ENCODE data around the gene AGO1.
A peak's percentile ranks its signal among the peaks of the same experiment; 100 is the strongest.
"Not testable (repeated sequence)": the region's sequence is repeated elsewhere in the genome, so short reads cannot be mapped to it uniquely, and the experiment has no call there.

Gene AGO1

DNA sequence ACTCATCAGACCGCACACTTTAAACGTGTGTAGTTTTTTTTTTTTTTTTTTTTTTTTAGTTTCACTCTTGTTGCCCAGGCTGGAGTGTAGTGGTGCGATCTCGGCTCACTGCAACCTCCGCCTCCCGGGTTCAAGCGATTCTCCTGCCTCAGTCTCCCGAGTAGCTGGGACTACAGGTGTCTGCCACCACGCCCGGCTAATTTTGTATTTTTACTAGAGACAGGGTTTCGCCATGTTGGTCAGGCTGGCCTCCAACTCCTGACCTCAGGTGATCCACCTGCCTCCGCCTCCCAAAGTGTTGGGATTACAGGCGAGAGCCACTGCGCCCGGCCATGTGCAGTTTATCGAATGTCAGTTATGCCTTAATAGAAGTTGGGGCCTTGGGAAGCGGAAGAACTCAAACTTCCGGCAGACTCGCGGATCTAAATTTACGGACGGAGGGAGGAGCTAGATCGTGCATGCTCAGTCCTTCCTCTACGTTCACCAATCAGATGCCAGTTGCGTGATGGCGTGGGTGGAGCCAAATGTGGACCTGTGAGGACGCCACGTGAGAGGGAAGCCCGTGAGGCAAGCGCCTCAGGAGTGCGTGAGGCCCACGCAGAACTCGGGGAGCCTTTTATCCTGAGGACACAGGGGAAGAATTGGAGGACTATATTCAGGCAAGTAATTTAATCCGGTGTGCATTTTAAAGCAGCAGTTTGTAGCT is 13.6 kb upstream of the AGO1 start:
- DNase-seq (ENCODE audit: low spot score) = not testable (repeated sequence)

DNA sequence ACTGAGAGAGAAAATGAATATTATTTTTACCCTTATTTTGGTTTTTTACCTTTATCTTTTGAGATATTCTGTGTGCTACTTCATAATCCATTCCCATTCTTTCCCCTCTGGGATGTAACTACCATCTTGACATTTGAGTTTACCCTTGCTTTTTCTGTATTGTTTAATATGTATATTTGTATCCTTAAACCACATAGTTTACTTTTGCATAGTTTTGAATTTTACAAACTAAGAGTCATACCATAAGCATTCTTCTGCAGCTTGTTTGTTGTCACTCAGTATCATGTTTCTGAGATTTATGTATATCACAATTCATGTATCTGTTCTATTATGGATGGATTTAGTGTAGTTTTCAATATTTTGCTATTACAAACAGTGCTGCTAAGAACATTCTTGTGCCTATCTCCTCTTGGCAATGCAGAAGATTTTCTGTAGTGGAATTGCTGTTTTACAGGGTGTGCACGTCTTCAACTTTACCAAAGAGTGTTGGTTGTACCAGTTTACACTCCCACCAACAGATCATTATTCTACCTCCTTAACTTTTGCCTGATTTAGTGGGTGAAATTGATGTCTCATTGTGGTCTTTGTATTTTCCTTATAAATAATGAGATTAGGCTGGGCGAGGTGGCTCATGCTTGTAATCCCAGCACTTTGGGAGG is 12.2 kb upstream of the AGO1 start:
- no peak for DNase-seq (ENCODE audit: low spot score)

DNA sequence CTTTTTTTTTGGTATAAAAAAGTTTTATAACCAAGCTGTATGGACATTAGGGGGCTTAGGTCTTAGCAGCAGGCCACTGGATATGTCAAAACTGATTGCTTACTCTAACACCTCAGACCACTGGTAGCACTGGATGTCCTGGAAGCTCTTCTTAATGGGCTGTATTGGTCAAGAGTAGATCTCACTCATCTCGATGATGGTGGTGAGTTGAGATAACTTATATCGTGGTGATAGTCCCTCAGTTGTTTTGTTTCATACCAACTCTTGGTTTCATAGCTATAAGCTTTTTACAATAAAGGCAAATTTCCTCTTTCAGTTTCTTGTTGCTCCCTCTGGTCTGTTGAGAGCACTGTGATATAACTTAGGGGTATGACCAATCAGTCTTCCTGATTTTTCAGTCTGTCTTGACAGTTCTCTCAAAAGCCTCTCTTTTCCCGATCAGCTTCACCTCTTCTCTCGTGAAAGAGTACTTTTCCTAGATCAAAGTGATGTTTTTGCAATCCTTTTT is 9.7 kb upstream of the AGO1 start:
- no peak for DNase-seq (ENCODE audit: low spot score)

DNA sequence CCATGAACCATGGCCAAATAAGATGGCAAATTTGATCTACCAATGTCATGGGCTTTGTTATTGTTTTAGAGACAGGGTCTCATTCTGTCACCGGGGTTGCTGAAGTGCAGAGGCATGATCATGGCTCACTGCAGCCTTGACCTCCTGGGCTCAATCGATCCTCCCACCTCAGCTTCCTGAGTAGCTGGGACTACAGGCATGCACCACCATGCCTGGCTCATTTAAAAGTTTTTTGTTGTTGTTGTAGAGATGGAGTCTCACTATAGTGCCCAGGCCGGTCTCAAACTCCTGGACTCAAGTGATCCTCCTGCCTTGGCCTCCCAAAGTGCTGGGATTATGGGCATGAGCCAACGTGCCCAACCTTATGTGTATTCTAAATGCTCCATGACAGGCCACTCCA is 8.9 kb upstream of the AGO1 start:
- DNase-seq (ENCODE audit: low spot score) = not testable (repeated sequence)

DNA sequence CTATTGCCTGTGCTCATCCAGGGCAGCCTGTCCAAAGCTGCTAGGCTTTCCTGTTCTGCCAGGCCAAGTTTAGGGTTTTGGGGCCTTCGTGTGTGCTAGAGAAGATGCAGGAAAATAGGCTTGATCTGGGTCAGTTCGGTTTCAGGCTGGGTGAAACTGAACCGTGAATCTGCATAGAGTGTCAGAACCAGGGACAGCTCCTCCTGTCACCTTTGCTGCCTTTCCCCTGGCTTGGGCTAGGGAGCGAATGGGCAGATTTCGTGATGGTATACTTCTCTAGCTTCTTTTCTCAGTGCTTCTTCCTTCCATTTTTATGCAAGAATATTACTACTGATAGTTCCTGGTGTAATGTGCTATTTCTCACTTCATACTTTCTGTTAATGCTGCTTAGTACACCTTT is 6.0 kb upstream of the AGO1 start:
- DNase-seq (ENCODE audit: low spot score) = no peak

DNA sequence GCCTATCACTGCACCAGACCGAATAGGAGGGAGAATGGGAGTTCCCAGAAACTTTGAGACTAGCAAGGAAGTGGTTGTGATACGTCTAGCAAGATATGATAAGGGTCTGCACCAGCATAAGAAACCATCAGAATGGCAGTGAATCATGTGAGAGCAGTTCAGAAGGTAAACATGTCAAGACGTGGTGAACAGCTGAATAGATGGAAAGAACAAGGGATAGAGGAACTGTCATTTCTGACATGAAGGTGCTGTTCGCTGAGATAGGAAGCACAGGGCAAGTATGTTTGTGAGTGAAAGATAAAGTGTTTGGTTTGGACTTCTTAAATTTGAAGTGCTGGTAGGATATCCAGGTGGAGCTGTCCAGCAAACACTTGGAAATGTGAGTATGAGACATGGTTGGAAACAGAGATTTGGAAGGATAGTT is 1.1 kb upstream of the AGO1 start:
- no peak for DNase-seq (ENCODE audit: low spot score)

DNA sequence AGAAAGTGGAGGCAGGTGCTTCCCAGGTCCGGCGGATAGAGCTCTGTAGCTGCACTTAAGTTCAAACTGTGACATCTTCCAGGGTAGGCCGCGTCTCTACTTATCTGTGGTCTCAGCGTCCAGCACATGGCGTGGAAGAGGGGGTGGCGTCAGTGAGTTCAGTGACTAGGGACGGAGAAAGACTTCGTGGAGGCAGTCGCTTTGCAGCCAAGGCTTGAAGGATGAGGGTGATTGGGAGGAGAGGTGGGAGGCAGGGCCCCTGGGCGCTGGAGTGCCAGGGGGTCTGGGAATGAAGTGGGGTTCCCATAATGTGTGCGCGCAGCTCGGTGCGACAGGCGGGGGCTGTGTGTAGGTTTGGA is 444 bp upstream of the AGO1 start:
- no peak for DNase-seq (ENCODE audit: low spot score)

DNA sequence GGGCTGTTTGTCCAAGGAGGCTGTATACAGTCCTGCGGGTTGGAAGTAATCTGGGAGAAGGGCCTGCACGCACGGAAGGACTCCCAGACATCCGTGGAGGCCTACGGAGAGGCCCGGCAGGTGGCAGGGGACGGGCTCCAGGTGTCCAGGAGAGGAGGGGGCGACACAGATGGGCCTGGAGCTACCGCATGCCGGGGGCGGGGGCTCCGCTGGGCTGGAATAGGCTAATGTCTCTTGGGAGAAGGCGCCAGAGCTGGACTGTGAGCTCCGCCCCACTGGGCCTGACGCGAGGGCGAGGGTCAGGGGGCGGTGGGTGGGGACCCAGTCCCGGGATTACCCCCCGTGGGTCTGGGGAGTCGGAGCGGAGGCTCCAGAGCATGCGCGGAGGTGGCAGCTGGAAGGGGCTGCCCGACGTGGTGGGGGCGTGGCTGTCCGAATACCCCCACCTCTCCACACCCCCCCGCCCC is 659 bp downstream of the AGO1 start:
- DNase-seq (ENCODE audit: low spot score) = no peak

DNA sequence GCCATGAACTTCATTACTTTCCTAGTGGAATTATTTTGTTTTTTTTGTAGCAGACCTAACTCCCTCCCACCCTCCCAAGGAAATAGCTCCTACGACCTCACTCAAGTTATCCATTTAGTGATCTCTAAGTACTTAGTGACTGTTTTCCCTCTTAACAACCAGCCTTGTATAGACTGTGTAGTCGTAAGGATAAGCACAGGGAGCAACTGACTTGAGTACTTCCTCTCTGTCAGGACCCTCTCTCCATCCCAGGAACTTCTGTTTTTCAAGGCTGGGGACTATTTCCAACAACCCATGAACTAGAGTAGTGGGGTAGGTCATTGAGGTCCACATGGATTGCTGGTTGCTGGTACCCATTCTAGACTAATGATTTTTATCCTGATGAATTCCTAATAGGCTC is 1.9 kb downstream of the AGO1 start:
- DNase-seq (ENCODE audit: low spot score) = no peak

DNA sequence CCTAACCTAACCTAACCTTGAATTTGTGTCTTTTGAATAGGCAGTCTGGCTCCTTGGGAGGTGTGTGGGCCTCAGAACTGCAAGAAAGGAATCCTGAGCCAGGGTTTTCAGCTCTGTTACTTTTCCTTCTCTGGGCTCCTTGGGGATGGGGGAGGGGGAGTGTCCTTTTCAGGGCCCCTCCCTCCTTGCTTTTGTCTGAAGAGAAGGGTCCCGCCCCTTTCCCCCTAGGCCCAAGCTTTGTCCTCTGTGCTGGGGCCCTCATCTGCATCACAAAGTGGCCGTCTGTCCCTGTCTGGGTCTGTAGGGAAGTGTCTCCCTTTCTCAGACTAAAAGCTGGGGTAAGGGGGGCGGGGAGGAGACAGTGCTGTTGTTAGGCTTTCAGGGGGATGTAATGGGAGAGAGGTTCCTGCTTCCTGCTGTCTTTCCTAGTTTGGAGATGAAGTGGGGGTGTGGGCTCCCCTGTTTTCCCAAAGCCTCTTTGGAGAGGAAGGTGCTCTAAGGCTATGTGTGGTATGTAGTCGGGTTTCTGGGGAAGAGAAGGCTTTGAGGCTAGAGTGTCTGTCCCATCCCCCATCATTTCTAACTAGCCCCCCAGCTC is 3.1 kb downstream of the AGO1 start:
- no peak for DNase-seq (ENCODE audit: low spot score)

DNA sequence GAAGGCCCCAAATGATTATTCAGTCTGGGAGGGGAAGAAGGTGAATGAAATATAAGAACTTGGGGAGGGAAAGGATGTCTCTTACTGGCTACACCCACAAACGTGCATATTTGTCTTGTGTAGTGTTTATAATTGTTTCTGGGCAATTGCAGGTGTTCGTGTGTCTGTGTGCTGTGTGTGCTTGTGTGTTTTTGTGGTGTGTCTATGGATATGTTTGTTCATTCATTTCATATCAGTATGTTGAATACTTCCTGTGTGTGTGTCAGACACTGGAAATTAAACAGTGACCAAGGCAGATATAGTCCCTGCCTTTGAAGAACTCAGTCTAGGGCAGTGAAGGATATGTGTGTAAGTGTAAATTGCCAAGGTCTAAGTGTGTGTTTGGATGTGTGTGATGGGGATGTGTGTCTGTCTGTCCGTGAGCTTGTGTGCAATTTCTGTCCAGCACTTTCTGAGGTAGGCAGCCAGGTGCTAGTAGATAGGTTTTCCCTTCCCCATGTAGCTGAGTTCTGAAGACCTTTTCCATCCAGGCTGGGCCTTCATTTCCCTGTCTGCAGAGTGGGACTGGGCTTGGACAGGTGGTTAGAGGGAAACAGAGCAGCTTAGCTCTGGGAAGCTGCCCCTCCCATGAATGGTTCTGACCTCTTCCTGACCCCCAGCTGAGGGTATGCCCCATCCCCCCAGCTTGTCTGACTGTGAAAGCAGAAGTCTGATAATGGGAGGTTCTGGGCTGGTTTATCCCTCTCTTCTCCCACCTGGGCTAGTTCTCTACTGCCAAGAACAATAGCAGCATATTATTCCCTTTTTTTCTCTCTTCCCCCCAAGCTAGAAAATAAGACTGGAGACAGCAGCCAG is 3.8 kb downstream of the AGO1 start:
- no peak for DNase-seq (ENCODE audit: low spot score)

DNA sequence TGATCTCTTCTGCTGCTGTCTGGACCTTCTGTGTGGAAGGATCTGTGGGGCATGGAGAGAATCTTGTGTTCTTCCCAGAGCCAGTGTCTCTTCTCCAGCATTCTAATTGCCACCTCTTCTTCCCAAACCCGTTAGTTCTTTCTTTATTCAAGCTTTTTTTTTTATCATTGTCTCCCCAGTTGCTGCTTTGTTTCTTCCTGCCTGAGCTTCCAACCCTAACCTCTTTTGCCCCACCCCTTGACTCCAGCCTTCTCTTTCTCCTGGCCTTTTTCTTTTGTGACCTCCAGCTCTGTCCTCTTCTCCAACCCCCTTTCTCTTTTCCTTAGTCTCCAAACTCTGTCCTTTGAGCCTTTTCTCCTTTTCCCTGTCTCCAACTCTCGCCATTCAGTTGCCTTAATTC is 4.5 kb downstream of the AGO1 start:
- no peak for DNase-seq (ENCODE audit: low spot score)

DNA sequence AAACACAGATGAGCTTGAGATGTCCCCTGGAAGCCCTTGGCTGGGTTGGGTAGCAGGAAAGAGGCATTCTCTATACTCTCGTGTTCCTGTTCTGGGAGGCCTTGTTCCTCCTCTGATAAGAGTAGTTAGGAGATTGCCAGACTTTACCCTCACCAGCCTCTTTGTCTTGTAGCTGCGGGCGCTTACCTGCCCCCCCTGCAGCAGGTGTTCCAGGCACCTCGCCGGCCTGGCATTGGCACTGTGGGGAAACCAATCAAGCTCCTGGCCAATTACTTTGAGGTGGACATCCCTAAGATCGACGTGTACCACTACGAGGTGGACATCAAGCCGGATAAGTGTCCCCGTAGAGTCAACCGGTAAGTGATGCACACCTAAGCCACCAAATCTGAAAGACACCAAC is 5.2 kb downstream of the AGO1 start:
- no peak for DNase-seq (ENCODE audit: low spot score)

DNA sequence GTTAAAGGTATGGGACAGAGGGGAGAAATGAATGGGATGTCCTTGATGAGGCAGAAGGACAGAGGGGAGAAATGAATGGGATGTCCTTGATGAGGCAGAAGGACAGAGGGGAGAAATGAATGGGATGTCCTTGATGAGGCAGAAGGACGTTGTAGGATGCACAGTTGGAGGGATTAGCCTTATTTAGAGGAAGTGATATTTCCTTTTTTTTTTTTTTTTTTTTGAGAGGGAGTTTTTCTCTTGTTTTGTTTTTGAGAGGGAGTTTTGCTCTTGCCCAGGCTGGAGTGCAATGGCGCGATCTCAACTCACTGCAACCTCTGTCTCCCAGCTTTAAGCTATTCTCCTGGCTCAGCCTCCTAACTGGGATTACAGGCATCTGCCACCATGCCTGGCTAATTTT is 6.0 kb downstream of the AGO1 start:
- not testable (repeated sequence) for DNase-seq (ENCODE audit: low spot score)

DNA sequence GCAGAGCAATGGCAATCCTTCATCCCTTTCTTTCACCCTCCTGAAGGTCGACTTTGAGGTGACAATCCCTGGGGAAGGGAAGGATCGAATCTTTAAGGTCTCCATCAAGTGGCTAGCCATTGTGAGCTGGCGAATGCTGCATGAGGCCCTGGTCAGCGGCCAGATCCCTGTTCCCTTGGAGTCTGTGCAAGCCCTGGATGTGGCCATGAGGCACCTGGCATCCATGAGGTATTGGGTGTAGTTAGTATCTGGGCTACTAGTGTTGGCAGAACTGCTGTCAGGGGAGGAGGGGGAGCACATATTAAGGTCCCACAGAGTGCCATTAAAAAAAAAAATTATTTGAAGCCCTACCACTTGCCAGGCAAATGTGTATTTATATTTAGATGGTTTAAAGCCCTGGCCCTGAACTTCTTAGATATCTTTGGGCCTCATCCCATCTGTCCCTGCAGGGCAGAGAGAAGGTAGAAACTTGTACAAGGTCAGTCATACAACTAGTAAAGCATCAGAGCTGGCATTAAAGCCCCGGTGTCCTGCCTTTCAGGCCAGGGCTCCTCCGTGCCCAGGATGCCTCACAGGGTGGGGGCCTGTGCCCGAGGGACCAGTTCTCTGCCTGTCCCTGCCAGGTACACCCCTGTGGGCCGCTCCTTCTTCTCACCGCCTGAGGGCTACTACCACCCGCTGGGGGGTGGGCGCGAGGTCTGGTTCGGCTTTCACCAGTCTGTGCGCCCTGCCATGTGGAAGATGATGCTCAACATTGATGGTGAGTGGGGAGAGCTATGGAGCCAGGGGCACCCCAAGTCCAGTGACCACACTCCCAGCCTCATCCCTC is 10.3 kb downstream of the AGO1 start:
- DNase-seq (ENCODE audit: low spot score) = no peak

DNA sequence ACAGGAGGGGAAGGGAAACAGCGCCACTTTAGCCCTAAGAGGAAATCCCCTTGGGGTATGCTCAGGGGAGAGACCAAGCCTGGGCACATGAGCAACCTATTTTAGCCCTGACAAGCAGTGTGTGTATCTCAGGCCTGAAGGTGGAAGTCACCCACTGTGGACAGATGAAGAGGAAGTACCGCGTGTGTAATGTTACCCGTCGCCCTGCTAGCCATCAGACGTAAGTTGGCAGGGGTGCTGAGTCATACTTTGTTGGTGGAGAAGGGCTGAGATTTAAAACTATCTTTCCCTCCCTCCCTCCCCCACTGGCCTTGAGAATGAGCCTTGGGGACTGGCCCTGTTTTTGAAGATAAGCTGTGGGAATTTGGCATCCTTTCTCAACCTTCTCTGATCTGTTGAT is 11.2 kb downstream of the AGO1 start:
- peak; percentile 71 for DNase-seq (ENCODE audit: low spot score)

DNA sequence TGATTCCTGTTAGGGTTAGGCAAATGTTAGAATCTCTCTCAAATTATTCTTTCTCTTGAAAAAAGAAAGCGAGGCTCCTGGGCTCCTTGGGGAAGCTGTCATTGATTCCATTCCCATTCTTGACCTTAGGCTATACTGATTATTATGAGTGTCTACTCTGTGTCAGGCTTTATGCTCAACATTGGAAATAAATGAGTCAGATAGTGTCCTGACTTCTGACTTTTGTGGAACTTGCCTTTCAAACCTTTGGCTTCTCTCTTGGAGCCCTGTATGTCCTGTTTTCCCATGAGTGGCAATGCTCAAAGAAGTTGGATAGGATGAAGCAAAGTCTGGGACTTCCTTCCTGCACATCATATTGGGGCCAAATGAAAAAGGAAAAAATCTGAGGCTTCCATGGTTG is 11.6 kb downstream of the AGO1 start:
- DNase-seq (ENCODE audit: low spot score) = no peak

DNA sequence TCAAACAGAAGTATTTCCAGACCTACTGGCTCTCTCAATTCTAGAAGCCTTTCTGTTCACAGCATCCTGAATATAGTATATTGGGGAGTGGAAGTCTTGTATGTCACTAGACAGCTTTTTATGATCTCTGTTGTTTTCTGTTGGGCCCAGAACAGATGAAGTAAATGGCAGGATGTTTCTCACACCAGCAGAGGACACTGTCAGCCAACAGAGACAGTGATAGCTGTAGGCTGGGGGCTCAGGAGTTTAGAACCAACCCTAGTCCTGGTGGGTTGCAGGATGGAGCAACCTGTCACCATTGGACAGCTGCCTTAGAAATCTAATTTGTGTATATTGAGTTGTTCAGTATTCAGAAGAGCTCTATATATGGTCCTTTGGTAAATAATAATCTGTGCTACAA is 16.9 kb downstream of the AGO1 start:
- DNase-seq (ENCODE audit: low spot score) = no peak

DNA sequence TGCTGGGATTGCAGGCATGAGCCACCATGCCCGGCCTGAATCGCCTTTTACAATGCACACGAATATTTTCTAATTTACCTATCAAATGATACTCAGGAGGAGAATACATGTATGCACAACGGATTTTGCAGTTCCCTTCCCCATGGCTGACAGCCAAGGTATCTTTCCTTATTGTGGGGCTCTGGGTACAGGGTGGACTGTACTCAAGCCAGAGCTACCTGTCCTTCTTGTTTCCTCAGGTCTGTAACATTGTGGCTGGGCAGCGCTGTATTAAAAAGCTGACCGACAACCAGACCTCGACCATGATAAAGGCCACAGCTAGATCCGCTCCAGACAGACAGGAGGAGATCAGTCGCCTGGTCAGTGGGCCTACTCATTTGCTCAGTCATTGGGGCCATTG is 18.2 kb downstream of the AGO1 start:
- no peak for DNase-seq (ENCODE audit: low spot score)

DNA sequence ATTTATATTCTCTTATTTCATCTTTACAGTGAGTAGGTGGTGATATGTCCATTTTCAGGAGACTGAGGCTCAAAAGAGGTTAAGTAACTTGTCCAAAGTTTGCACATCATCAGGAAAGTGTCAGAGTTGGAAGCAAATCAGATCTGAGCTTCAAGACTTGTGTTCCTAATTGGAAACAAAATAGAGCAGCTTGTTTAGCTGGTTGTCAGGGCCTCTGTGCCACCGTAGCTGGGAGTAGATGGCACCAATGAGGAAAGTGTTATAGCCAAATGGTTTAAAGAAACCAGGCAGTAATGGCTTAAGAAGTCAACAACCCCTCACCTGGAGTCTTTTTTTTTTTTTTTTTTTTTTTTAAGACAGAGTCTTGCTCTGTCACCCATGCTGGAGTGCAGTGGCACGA is 19.7 kb downstream of the AGO1 start:
- no peak for DNase-seq (ENCODE audit: low spot score)

DNA sequence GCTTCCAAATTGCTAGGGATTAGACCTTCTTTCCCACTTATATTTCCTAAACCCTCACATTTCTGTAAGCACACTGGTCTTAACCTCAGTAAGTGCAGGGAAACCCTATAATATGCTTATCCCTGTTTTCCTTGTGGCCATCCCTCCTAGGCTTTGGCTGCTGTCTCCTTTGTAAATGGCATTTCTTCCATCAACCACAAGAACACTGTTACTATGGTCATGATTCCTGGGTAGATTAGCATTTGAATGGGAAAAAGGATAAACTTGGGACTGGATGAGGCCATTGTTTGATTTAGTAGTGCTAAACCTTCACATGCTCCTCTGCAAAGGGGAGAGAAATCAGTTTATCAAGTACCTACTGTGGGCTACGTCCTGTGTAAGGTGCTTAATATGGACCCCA is 31.7 kb downstream of the AGO1 start:
- DNase-seq (ENCODE audit: low spot score) = no peak

DNA sequence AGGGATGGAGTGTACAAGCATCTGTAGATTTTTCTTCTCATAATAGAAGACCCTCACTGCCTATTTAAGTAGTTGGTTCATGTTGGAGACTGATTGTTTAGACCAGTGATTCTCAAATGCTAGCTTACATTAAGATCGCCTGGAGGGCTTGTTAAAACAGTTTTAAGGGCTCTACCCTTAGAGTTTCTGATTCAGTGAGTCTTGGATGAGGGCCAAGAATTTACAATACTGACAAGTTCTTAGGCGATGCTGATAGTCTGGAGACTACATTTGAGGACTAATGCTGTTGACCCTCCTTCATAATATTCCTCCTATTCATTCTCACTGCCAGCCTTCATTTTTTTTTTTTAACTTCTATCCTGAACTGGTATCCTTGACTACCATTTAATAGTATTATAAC is 32.7 kb downstream of the AGO1 start:
- DNase-seq (ENCODE audit: low spot score) = no peak
